Upper lobe of left lung (tissue), 4 donors: ENCODE measurements around the gene ITGAE.

Experiments
- CTCF ChIP-seq, 6 experiments: fragments of 450-650 bp in 4 of 6; fragments of 200-600 bp in 2 of 6; sonication (generic) in 2 of 6; IDR thresholded peaks; one replicate each; pipeline ENCODE4 v1.5.1; 2016 to 2019; ENCODE audit warnings: antibody characterized with exemption in 6 of 6
- EP300 ChIP-seq, 4 donors: sonication (generic); formaldehyde crosslinking; IDR thresholded peaks; one replicate each; pipeline ENCODE4 v1.5.1; 2017; ENCODE audit warnings: antibody characterized with exemption in 4 of 4, control low read depth in 2 of 4
- POLR2A ChIP-seq, 4 donors: fragments of 450-650 bp; IDR thresholded peaks; one replicate each; pipeline ENCODE4 v1.5.1; 2016 to 2017; ENCODE audit warnings: antibody characterized with exemption in 4 of 4, mild to moderate bottlenecking in 2 of 4
- POLR2AphosphoS5 ChIP-seq, 2 donors: sonication (generic); formaldehyde crosslinking; IDR thresholded peaks; one replicate each; pipeline ENCODE4 v1.5.1; 2017; ENCODE audit warnings: antibody characterized with exemption in 2 of 2

DNA sequence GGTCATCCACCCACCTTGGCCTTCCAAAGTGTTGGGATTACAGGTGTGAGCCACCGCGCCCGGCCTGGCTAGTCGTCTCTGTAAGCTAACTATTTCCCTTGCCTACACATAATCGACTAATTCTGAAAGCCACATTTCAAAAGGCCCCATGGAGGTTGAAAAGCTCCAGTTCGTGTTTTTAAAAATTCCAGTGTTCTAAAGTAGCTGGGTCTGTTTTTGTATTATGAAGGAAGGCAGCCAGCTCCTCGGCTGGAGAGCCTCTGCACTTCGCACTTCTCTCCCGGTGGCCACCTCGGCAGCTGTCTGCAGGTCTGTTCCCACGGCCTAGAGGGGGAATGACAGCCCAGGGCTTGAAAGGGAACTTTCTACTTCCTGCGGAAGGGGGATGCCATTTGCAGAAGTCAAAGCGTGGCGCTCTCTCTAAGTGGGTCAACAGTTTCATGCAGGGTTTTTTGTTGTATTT is 60.3 kb downstream of the ITGAE start:
- TF ChIP-seq CTCF (IDR thresholded peaks at IDR 0.05): no peak
- no peak for TF ChIP-seq POLR2A (IDR thresholded peaks at IDR 0.05)
- TF ChIP-seq POLR2AphosphoS5 (IDR thresholded peaks at IDR 0.05): no peak
- no peak for TF ChIP-seq EP300 (IDR thresholded peaks at IDR 0.05)
